HL-60 (cell line): ENCODE data around the gene TRIM67.
"Not testable (repeated sequence)": the region's sequence is repeated elsewhere in the genome, so short reads cannot be mapped to it uniquely, and the experiment has no call there.

Experiments used
- DNase-seq, 2 experiments: peaks; one replicate each; pipeline ENCODE4 v3.0.0-alpha.2; 2010 to 2020; ENCODE audit warnings: low read depth in 1 of 2, low spot score in 1 of 2
- H3K27ac ChIP-seq: fragments of 250-450 bp; sonication (Bioruptor Pico); replicated peaks from 2 replicates; pipeline ENCODE4 v1.5.1; 2020; ENCODE audit warnings: mild to moderate bottlenecking, moderate library complexity
- H3K27me3 ChIP-seq: fragments of 250-450 bp; sonication (Bioruptor Pico); 2 replicates; pipeline ENCODE4 v1.5.1; 2021; ENCODE audit warnings: mild to moderate bottlenecking, moderate library complexity; ENCODE audit not compliant: insufficient read depth, poor library complexity, severe bottlenecking
- H3K4me3 ChIP-seq: replicated peaks from 2 replicates; pipeline ENCODE4 v1.5.1; 2011; ENCODE audit warnings: mild to moderate bottlenecking, control low read depth, low read length; ENCODE audit not compliant: insufficient read depth
- CTCF ChIP-seq: IDR thresholded peaks from one replicate; pipeline ENCODE4 v1.5.1; 2011; ENCODE audit warnings: low read length, control low read depth, inconsistent platforms; ENCODE audit not compliant: insufficient read depth
- GABPA ChIP-seq: IDR thresholded peaks from 2 replicates; pipeline ENCODE4 v1.6.1; 2012; ENCODE audit warnings: low read depth
- POLR2AphosphoS5 ChIP-seq: IDR thresholded peaks from 2 replicates; pipeline ENCODE4 v1.6.1; 2012; ENCODE audit warnings: low read depth
- REST ChIP-seq: IDR thresholded peaks from 2 replicates; pipeline ENCODE4 v1.6.1; 2012; ENCODE audit warnings: low read depth; ENCODE audit not compliant: insufficient replicate concordance
- SPI1 ChIP-seq: IDR thresholded peaks from 2 replicates; pipeline ENCODE4 v1.6.1; 2012; ENCODE audit warnings: low read depth, mild to moderate bottlenecking, borderline replicate concordance

Gene TRIM67

DNA sequence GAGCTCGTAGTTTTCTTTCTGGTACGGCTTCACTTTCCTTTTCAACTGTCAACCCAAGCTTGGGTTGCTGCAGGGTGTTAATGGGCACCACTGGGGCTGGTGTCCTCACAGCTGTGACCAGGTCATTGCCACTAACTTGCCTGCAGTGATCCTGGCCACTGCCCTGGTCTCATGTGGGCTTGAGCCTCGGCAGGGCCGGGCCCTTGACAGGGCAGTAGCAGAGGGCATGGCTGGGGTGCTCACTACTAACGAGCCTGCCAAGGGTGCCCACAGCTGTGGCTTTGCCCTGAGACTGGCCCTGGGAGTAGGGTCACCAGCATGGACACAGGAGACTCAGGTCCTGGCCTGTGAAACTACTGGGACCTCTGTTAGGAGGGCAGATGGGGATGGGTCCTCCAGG, 47.7 kb downstream of the TRIM67 start:
- no peak for DNase-seq
- TF ChIP-seq SPI1 (no peak), POLR2AphosphoS5 (no peak), CTCF (no peak), REST (no peak)
- Histone ChIP-seq H3K4me3 (no peak overlapping the region), H3K27ac (no peak overlapping the region), H3K27me3 (no peaks in the 10 kb centered on the region)

DNA sequence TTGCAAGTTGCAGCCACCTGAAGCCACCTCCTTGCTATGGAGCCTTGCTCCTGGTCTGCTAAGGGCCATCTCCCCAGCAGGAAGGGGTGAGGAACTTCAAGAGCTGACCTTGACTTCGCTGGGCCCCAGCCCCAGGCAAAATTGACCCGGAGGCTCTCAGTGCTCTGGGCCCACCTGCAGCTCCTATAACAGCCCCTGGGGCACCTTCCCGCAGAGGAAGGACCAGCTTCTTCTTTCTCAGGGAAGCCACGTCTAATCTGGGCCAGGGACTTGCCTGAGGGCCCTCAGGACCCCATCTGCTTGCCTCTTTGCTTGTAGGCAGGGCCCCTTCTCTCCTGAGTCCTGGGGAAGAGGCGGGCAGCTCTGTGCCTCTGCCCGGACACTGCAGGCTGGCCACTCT, 48.3 kb downstream of the TRIM67 start:
- TF ChIP-seq REST: no peak
- no peak for TF ChIP-seq GABPA
- no peak for TF ChIP-seq POLR2AphosphoS5
- TF ChIP-seq CTCF: no peak
- TF ChIP-seq SPI1: no peak
- Histone ChIP-seq H3K4me3 (no peak overlapping the region), H3K27me3 (no peaks in the 10 kb centered on the region), H3K27ac (no peak overlapping the region)
- DNase-seq: no peak

DNA sequence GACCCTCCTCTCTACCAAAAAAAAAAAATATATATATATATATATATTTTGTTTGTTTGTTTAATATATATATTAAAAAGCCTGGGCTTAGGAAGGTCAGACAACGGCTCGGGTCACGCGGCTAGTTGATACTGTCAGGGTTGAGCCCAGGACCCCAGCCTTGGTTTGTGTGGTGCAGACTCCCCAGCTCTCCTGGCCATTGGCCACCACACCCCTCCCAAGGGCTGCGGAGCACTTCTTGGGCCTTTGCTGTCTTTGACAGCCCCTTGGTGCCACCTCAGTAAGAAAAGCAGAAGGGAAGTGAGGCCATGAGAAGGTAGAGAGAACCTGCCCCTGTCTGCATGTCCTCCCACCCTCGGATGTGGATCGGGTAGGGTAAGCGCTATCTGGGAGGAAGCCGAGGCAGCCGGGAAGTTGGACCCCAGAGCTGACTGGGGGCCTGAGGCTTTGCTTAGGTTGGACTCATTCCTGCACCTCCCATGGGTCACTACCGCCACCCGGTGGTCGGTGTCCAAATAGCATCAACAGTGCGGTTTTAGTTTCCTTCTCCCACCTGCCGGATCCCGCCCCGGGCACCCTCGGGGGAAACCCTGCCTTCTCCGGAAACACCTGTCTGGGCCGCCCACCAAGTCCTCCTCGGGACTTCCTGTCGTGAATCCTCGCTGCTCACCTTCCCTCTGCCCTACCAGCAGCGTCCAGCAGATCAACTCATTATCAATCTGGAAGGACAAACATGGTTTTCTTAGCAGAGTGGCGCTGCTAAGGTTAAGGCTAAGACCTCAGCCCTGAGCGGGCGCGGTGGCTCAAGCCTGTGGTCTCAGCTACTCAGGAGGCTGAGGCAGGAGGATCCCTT, 49.4 kb downstream of the TRIM67 start:
- Histone ChIP-seq H3K27ac (no peak overlapping the region), H3K27me3 (no peaks in the 10 kb centered on the region), H3K4me3 (peak overlapping the region; percentile 36)
- DNase-seq: peak; percentile 29 to 72
- TF ChIP-seq CTCF (peak; percentile 93), REST (no peak)

DNA sequence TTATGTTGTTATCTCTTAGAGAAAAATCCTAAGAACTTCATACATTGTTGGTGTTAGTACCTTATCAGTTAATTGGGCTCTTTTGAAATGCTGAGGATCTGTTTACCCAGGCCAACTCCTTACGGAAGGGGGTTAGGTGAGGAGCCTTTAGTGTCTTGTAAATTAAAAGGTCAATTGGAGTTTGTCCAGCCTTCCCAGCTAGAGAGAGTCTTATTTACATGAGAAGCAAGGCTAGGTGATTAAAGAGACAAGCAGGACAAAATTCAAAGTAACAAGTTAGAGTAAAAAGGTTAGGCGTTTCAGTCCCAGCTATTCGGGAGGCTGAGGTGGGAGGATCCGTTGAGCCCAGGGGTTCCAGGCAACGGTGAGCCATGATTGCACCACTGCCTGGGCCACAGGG, 50.4 kb downstream of the TRIM67 start:
- H3K27ac ChIP-seq, DNase-seq, H3K27me3 ChIP-seq, H3K4me3 ChIP-seq: not testable (repeated sequence)
